Measurements from ENCODE around the gene NFATC4. TPM values are rescaled to one million over a fixed set of nuclear protein-coding genes. Genes with fewer than 3 reads are reported as not detected.

NFATC4 gene
- total RNA-seq, 1 experiment from 2014 or later: 7.6 TPM

DNA sequence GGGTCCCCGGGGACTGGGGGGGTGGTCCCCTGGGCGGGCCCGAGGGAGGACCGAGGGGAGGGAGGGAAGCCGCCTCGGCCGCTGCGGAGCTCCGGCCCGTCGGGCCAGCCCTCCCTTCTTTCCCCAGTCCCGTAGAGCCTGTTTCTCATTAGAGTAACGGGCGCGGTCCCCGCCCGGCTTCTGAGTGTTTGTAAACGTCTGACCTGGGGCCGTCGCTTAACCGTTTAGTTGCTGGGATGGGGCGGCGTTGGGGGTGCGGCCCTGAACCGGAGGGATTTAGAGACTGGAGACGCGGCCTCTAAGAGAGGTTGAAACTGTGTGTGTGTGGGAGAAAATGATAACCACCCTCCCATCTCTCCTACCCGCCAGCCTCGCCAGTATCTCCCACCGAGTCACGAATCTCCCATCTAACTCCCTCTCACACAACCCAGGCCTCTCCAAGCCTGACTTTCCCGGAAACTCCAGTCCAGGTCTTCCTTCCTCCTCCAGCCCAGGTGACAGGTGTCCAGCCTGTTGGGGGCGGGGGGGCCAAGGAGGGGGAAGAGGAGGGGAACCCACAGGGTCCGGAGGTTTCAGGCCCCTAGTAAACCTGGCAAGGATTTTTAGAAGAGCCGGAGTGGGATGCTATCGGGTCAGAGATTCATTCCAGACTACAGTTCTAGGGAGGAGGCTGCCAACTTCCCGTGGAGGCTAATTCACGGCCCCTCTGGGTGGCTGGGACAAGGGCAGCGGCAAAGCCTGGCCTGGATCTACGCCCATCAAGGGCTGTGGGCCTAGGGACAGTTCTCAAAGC lies 1.1 kb upstream of the NFATC4 start (continued):
- TF ChIP-seq SRF (IDR thresholded peaks at IDR 0.05; ENCODE audit: low read depth): no peak
- TF ChIP-seq EZH2phosphoT487 (IDR thresholded peaks at IDR 0.05; ENCODE audit: borderline replicate concordance): no peak
- TF ChIP-seq CEBPB (IDR thresholded peaks at IDR 0.05; ENCODE audit: low read depth): no peak
- no peak for TF ChIP-seq RAD21 (IDR thresholded peaks at IDR 0.05; ENCODE audit: low read depth)
- TF ChIP-seq POLR2AphosphoS5 (IDR thresholded peaks at IDR 0.05; ENCODE audit: low read depth, low read length): peak; percentile 62

DNA sequence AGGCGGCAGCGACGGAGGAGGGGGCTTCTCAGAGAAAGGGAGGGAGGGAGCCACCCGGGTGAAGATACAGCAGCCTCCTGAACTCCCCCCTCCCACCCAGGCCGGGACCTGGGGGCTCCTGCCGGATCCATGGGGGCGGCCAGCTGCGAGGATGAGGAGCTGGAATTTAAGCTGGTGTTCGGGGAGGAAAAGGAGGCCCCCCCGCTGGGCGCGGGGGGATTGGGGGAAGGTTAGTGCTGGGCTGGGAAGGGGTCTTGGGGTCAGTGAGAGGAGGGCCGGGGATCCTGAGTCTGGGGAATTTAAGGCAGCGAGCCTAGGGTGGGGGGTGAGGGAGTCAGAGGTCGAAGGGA lies 203 bp downstream of the NFATC4 start:
- intact Hi-C loops (cut with micrococcal nuclease): no loop called here
- peaks cover 15 to 33% of the 10 kb centered on the region in 2 experiments for H3K4me1 ChIP-seq (ENCODE audit: control insufficient read depth in 1 of 2, insufficient read depth in 2 of 2, low read length in 2 of 2)
- H3K9me2 ChIP-seq (ENCODE audit: insufficient read depth): no peaks in the 10 kb centered on the region
- BruUV-seq (replicated peaks): no TSS peak
- ATAC-seq: no peak
- H3K9ac ChIP-seq (ENCODE audit: low read length): no peak overlapping the region
- peak overlapping the region; percentile 97 for H3K4me2 ChIP-seq (ENCODE audit: low read length)
- no peaks in the 10 kb centered on the region for H3K79me2 ChIP-seq (ENCODE audit: insufficient read depth, low read length)
- peak; percentile 18 for TF ChIP-seq TCF7L2 (IDR thresholded peaks at IDR 0.05; ENCODE audit: borderline replicate concordance, extremely low read depth, insufficient read depth, insufficient read length)
- TF ChIP-seq, protein P1, sequence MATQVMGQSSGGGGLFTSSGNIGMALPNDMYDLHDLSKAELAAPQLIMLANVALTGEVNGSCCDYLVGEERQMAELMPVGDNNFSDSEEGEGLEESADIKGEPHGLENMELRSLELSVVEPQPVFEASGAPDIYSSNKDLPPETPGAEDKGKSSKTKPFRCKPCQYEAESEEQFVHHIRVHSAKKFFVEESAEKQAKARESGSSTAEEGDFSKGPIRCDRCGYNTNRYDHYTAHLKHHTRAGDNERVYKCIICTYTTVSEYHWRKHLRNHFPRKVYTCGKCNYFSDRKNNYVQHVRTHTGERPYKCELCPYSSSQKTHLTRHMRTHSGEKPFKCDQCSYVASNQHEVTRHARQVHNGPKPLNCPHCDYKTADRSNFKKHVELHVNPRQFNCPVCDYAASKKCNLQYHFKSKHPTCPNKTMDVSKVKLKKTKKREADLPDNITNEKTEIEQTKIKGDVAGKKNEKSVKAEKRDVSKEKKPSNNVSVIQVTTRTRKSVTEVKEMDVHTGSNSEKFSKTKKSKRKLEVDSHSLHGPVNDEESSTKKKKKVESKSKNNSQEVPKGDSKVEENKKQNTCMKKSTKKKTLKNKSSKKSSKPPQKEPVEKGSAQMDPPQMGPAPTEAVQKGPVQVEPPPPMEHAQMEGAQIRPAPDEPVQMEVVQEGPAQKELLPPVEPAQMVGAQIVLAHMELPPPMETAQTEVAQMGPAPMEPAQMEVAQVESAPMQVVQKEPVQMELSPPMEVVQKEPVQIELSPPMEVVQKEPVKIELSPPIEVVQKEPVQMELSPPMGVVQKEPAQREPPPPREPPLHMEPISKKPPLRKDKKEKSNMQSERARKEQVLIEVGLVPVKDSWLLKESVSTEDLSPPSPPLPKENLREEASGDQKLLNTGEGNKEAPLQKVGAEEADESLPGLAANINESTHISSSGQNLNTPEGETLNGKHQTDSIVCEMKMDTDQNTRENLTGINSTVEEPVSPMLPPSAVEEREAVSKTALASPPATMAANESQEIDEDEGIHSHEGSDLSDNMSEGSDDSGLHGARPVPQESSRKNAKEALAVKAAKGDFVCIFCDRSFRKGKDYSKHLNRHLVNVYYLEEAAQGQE (IDR thresholded peaks at IDR 0.05; ENCODE audit: low read depth): no peak
- ChIA-PET RAD21 (ENCODE audit: low non-redundant PET in 1 of 2, low total read pairs in 2 of 2, uncharacterized antibody in 2 of 2, unreplicated experiment in 2 of 2) (no interaction called here), CTCF (no interaction called here), POLR2A (no interaction called here)
- peak overlapping the region; percentile 51; the same call in 1 of the 2 replicates for H3K27ac ChIP-seq (ENCODE audit: low read depth, low read length)
- no peak overlapping the region for H2AFZ ChIP-seq (ENCODE audit: low read depth, low read length, poor library complexity, severe bottlenecking)
- no peaks in the 10 kb centered on the region for H3K9me3 ChIP-seq (ENCODE audit: control insufficient read depth in 1 of 2, insufficient read depth in 1 of 2, low read depth in 1 of 2, low read length in 2 of 2)
- peak overlapping the region; percentile 55 to 64 for H3K4me3 ChIP-seq (replicated peaks in 1 of 2; ENCODE audit: low read depth in 1 of 2, low read length in 2 of 2)
- H3K27me3 ChIP-seq (ENCODE audit: insufficient read depth, low read length): no peaks in the 10 kb centered on the region
- no peaks in the 10 kb centered on the region for H4K20me1 ChIP-seq (ENCODE audit: insufficient read depth)
- no peaks in the 10 kb centered on the region for H3K36me3 ChIP-seq (ENCODE audit: control insufficient read depth in 1 of 2, insufficient read depth in 2 of 2, low read length in 2 of 2)
- no peak for DNase-seq (ENCODE audit: low read depth, low spot score)
